22Rv1 (cell line): Measurements from ENCODE around the gene HERC3.

Experiments
- ZFX ChIP-seq: fragments of 450-650 bp; IDR thresholded peaks from 2 replicates; pipeline ENCODE4 v1.6.1; 2017; ENCODE audit warnings: antibody characterized with exemption, borderline replicate concordance
- TF ChIP-seq, protein P1 (sequence below): fragments of 450-650 bp; IDR thresholded peaks from 2 replicates; pipeline ENCODE4 v1.5.1; 2017; ENCODE audit warnings: mild to moderate bottlenecking

DNA sequence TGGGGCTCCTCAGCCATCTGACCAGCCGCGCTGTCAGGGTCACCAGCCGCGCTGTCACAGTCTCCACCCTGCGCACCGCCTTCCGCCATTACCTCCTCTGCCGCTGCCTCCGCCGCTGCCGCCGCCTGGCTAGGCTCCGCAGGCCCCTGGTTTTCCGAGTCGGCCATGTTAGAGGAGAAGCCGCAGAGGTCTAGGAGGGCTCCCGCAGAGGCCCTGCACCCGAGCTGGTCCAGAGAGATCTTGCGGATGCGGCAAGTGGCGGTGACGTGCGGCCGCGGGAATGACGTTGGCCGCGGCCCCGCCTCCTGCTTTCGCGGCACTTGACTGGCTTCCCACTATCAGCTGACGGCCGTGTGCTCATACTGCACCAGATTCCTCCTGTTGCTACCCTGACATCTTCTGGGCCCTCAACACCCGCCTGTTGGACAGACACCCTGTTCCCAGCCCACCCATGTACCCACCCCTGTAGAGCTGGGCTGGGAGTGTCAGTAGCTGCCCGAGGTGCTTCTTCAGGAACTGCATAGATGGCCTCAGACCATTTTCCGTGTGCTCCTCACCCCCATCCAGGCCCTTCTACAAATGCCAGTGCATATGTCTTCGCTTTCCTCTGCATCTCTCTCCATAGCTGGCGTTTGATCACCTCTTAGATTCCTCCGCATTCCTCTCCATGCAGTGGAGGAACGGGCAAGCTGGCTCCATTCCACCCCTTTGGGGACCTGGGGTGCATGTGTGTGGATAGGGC lies 105.5 kb downstream of the HERC3 start, which contains the start of gene NAP1L5:
- TF ChIP-seq, protein P1, sequence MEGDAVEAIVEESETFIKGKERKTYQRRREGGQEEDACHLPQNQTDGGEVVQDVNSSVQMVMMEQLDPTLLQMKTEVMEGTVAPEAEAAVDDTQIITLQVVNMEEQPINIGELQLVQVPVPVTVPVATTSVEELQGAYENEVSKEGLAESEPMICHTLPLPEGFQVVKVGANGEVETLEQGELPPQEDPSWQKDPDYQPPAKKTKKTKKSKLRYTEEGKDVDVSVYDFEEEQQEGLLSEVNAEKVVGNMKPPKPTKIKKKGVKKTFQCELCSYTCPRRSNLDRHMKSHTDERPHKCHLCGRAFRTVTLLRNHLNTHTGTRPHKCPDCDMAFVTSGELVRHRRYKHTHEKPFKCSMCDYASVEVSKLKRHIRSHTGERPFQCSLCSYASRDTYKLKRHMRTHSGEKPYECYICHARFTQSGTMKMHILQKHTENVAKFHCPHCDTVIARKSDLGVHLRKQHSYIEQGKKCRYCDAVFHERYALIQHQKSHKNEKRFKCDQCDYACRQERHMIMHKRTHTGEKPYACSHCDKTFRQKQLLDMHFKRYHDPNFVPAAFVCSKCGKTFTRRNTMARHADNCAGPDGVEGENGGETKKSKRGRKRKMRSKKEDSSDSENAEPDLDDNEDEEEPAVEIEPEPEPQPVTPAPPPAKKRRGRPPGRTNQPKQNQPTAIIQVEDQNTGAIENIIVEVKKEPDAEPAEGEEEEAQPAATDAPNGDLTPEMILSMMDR: no peak
- TF ChIP-seq ZFX: no peak
